GM23338 (cell line): ENCODE results near the gene OR9G1. TPM values are rescaled to one million over a fixed set of nuclear protein-coding genes. Genes with fewer than 3 reads are reported as not detected.

ENCODE experiments used
- ATAC-seq: fragments of 200-7000 bp; cut with Tn5 transposase; 3 replicates; pipeline ENCODE4 v1.9.1; 2020
- DNase-seq: peaks from one replicate; pipeline ENCODE4 v3.0.0-alpha.2; 2015; ENCODE audit warnings: low spot score
- H2AFZ ChIP-seq: fragments of 200-600 bp; sonication (generic); 2 replicates; pipeline ENCODE4 v1.8.0; 2016; ENCODE audit warnings: antibody characterized with exemption, mild to moderate bottlenecking, moderate library complexity
- H3F3A ChIP-seq: fragments of 200-600 bp; sonication (generic); replicated peaks from 2 replicates; pipeline ENCODE4 v1.8.0; 2017; ENCODE audit warnings: antibody characterized with exemption, mixed run types, low read depth
- H3K27ac ChIP-seq: fragments of 200-600 bp; sonication (generic); 2 replicates; pipeline ENCODE4 v1.6.1; 2016; ENCODE audit warnings: low read depth
- H3K27me3 ChIP-seq: fragments of 200-600 bp; sonication (generic); 2 replicates; pipeline ENCODE4 v1.8.0; 2016; ENCODE audit warnings: mild to moderate bottlenecking, mixed run types, moderate library complexity; ENCODE audit not compliant: insufficient read depth
- H3K36me3 ChIP-seq: fragments of 200-600 bp; sonication (generic); 2 replicates; pipeline ENCODE4 v1.8.0; 2016; ENCODE audit warnings: mild to moderate bottlenecking; ENCODE audit not compliant: insufficient read depth
- H3K4me1 ChIP-seq: fragments of 200-600 bp; sonication (generic); 2 replicates; pipeline ENCODE4 v1.8.0; 2016; ENCODE audit warnings: mild to moderate bottlenecking, moderate library complexity; ENCODE audit not compliant: insufficient read depth
- H3K4me2 ChIP-seq: fragments of 200-600 bp; sonication (generic); 2 replicates; pipeline ENCODE4 v1.7.1; 2017; ENCODE audit warnings: mixed run types
- H3K4me3 ChIP-seq: fragments of 200-600 bp; sonication (generic); 2 replicates; pipeline ENCODE4 v1.6.1; 2016; ENCODE audit warnings: mixed run types
- H3K79me2 ChIP-seq: fragments of 200-600 bp; sonication (generic); replicated peaks from 2 replicates; pipeline ENCODE4 v1.8.0; 2017; ENCODE audit warnings: mild to moderate bottlenecking; ENCODE audit not compliant: insufficient read depth
- H3K9me2 ChIP-seq: fragments of 200-600 bp; sonication (generic); 2 replicates; pipeline ENCODE4 v1.8.0; 2017; ENCODE audit not compliant: insufficient read depth
- H4K20me1 ChIP-seq: fragments of 200-600 bp; sonication (generic); replicated peaks from 2 replicates; pipeline ENCODE4 v1.8.0; 2017; ENCODE audit warnings: mild to moderate bottlenecking; ENCODE audit not compliant: insufficient read depth
- H3K27ac Mint-ChIP-seq: 2 replicates; pipeline ENCODE4 v1.8.0; 2020; ENCODE audit warnings: inconsistent platforms, mild to moderate bottlenecking, moderate library complexity, mixed read lengths
- H3K27me3 Mint-ChIP-seq: 3 replicates; pipeline ENCODE4 v1.8.0; 2022; ENCODE audit warnings: low read depth, mild to moderate bottlenecking, moderate library complexity, mixed read lengths, inconsistent platforms; ENCODE audit not compliant: insufficient read depth, poor library complexity
- H3K36me3 Mint-ChIP-seq: 3 replicates; pipeline ENCODE4 v1.8.0; 2021; ENCODE audit warnings: low read depth, mild to moderate bottlenecking, inconsistent platforms, moderate library complexity, mixed read lengths
- H3K4me1 Mint-ChIP-seq: 3 replicates; pipeline ENCODE4 v1.8.0; 2020; ENCODE audit warnings: mild to moderate bottlenecking, inconsistent platforms, mixed read lengths
- H3K4me3 Mint-ChIP-seq: 3 replicates; pipeline ENCODE4 v1.8.0; 2021; ENCODE audit warnings: moderate library complexity, mild to moderate bottlenecking, inconsistent platforms, mixed read lengths
- H3K9me3 Mint-ChIP-seq: 3 replicates; pipeline ENCODE4 v1.8.0; 2020; ENCODE audit warnings: moderate library complexity, mild to moderate bottlenecking, inconsistent platforms, mixed read lengths
- EZH2 ChIP-seq: fragments of 200-600 bp; sonication (generic); IDR thresholded peaks from one replicate; pipeline ENCODE4 v1.8.0; 2017; ENCODE audit warnings: antibody characterized with exemption, mild to moderate bottlenecking, low read depth; ENCODE audit not compliant: unreplicated experiment
- JUNB ChIP-seq: IDR thresholded peaks from one replicate; pipeline ENCODE4 v1.6.1; 2016; ENCODE audit warnings: antibody characterized with exemption; ENCODE audit not compliant: unreplicated experiment
- STAT1 ChIP-seq: IDR thresholded peaks from one replicate; pipeline ENCODE4 v1.6.1; 2016; ENCODE audit warnings: antibody characterized with exemption; ENCODE audit not compliant: unreplicated experiment
- ZNF114 ChIP-seq: fragments of 250-450 bp; sonication (Bioruptor Pico); IDR thresholded peaks from 2 replicates; pipeline ENCODE4 v1.5.0; 2020; ENCODE audit warnings: mild to moderate bottlenecking, moderate library complexity
- ZNF331 ChIP-seq: fragments of 250-450 bp; sonication (Bioruptor Pico); IDR thresholded peaks from 2 replicates; pipeline ENCODE4 v1.5.0; 2020; ENCODE audit warnings: low read depth, mild to moderate bottlenecking, moderate library complexity
- polyA plus RNA-seq: library from polyadenylated mRNA; unstranded; fragments of >200 nt; fragmentation: Nextera tagmentation; extraction: Ambion mirVana; gene quantifications from 2 replicates; pipeline ENCODE4 v1.2.1, GENCODE V29; 2016
- total RNA-seq: library from RNA; depleted of rRNA; stranded (reverse); fragments of >200 nt; shearing (Covaris generic); gene quantifications from 2 replicates; pipeline ENCODE4 v1.2.3, GENCODE V29; 2014
- TF ChIP-seq, protein P1 (sequence below): IDR thresholded peaks from one replicate; pipeline ENCODE4 v1.6.1; 2018; ENCODE audit warnings: antibody characterized with exemption; ENCODE audit not compliant: unreplicated experiment
- TF ChIP-seq, protein P2 (sequence below): IDR thresholded peaks from 2 replicates; pipeline ENCODE4 v1.6.1; 2016; ENCODE audit warnings: antibody characterized with exemption
- TF ChIP-seq, protein P3 (sequence below), 2 experiments: fragments of 200-600 bp in 1 of 2; sonication (generic) in 1 of 2; conservative IDR thresholded peaks; 2 replicates each; pipeline versions ENCODE4 v1.5.1 to v1.6.1; 2016 to 2017; ENCODE audit warnings: antibody characterized with exemption in 2 of 2, low read depth in 2 of 2, mild to moderate bottlenecking in 2 of 2, moderate library complexity in 1 of 2

Gene OR9G1
- total and polyA plus RNA-seq, 2 experiments from 2014 or later = not detected

DNA sequence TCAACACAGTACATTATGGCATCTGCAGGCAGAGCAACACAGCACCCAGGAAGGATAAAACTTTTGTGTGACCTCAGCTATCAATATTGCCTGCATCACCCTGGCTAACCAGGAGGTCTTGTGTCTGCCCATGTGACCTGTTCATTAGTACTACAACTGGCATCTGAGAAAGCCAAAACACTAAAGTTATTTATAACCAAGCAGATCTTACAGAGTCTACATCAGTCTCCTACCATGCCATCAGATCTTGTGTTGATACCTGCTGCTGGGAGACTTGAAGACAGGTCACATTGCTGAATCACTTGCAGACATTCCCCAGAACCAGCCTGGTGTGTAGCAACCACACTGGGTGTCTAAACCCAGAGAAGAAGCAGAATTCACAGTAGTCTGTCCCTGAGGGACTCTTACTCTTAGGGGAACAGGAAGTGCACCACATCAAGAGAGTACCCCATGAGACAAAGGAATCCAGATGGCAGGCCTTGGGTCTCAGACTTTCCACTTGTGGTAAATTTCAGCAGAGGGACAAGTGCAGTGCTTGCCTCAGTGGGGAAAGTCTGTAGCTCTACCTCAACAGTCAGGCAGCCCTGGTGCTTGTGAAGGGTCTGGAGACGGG lies 7.0 kb downstream of the OR9G1 start:
- Histone ChIP-seq H3F3A (no peaks in the 10 kb centered on the region), H4K20me1 (no peaks in the 10 kb centered on the region), H3K27ac (no peak overlapping the region), H3K4me3 (no peak overlapping the region), H3K36me3 (no peaks in the 10 kb centered on the region), H3K79me2 (no peaks in the 10 kb centered on the region), H3K9me2 (peaks cover 8% of the 10 kb centered on the region; the same call in 1 of the 2 replicates), H3K4me2 (no peak overlapping the region), H3K27me3 (no peaks in the 10 kb centered on the region), H2AFZ (no peak overlapping the region), H3K4me1 (no peaks in the 10 kb centered on the region)
- TF ChIP-seq, protein P1, sequence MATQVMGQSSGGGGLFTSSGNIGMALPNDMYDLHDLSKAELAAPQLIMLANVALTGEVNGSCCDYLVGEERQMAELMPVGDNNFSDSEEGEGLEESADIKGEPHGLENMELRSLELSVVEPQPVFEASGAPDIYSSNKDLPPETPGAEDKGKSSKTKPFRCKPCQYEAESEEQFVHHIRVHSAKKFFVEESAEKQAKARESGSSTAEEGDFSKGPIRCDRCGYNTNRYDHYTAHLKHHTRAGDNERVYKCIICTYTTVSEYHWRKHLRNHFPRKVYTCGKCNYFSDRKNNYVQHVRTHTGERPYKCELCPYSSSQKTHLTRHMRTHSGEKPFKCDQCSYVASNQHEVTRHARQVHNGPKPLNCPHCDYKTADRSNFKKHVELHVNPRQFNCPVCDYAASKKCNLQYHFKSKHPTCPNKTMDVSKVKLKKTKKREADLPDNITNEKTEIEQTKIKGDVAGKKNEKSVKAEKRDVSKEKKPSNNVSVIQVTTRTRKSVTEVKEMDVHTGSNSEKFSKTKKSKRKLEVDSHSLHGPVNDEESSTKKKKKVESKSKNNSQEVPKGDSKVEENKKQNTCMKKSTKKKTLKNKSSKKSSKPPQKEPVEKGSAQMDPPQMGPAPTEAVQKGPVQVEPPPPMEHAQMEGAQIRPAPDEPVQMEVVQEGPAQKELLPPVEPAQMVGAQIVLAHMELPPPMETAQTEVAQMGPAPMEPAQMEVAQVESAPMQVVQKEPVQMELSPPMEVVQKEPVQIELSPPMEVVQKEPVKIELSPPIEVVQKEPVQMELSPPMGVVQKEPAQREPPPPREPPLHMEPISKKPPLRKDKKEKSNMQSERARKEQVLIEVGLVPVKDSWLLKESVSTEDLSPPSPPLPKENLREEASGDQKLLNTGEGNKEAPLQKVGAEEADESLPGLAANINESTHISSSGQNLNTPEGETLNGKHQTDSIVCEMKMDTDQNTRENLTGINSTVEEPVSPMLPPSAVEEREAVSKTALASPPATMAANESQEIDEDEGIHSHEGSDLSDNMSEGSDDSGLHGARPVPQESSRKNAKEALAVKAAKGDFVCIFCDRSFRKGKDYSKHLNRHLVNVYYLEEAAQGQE = no peak
- no peak for TF ChIP-seq STAT1
- TF ChIP-seq, protein P2, sequence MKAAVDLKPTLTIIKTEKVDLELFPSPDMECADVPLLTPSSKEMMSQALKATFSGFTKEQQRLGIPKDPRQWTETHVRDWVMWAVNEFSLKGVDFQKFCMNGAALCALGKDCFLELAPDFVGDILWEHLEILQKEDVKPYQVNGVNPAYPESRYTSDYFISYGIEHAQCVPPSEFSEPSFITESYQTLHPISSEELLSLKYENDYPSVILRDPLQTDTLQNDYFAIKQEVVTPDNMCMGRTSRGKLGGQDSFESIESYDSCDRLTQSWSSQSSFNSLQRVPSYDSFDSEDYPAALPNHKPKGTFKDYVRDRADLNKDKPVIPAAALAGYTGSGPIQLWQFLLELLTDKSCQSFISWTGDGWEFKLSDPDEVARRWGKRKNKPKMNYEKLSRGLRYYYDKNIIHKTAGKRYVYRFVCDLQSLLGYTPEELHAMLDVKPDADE = no peak
- ATAC-seq (no peak), DNase-seq (no peak)
- Mint-ChIP-seq H3K36me3 (peaks cover 4% of the 10 kb centered on the region; the same call in 1 of the 3 replicates), H3K27me3 (peaks cover 5% of the 10 kb centered on the region), H3K4me1 (peaks cover 8% of the 10 kb centered on the region), H3K9me3 (peaks cover 24% of the 10 kb centered on the region), H3K4me3 (no peak overlapping the region), H3K27ac (no peak overlapping the region)

DNA sequence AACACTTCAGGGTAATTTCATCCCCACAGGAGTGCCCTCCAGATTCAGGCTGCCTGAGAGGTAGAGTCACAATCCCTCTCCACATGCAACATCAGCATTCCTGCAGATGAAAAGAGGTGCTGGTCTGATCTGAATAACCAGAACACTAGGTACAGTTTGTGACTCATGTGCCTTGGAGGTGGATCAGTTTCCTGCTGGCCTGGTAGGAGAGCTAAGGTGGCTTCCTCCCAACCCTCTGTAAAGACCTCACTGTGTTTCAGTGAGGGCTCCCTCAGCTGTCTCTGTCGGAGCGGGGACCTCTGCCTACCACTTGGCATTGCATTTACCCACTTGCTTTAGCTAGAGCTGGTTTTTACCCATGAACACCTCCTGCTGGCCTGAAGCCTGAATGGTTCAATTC lies 7.6 kb downstream of the OR9G1 start:
- Histone ChIP-seq H3F3A (no peaks in the 10 kb centered on the region), H3K79me2 (no peaks in the 10 kb centered on the region), H4K20me1 (no peaks in the 10 kb centered on the region), H3K9me2 (0 out of 2 replicates have a peak, but pooled peaks cover 4% of the 10 kb centered on the region), H3K27ac (no peak overlapping the region), H3K4me3 (no peak overlapping the region), H3K27me3 (no peaks in the 10 kb centered on the region), H3K36me3 (no peaks in the 10 kb centered on the region), H3K4me1 (no peaks in the 10 kb centered on the region), H2AFZ (no peak overlapping the region), H3K4me2 (no peak overlapping the region)
- peaks cover 5% of the 10 kb centered on the region for H3K27me3 Mint-ChIP-seq
- TF ChIP-seq EZH2 (no peak), ZNF114 (no peak), ZNF331 (CRISPR knock-in tag) (no peak), JUNB (no peak)
- TF ChIP-seq, protein P3, sequence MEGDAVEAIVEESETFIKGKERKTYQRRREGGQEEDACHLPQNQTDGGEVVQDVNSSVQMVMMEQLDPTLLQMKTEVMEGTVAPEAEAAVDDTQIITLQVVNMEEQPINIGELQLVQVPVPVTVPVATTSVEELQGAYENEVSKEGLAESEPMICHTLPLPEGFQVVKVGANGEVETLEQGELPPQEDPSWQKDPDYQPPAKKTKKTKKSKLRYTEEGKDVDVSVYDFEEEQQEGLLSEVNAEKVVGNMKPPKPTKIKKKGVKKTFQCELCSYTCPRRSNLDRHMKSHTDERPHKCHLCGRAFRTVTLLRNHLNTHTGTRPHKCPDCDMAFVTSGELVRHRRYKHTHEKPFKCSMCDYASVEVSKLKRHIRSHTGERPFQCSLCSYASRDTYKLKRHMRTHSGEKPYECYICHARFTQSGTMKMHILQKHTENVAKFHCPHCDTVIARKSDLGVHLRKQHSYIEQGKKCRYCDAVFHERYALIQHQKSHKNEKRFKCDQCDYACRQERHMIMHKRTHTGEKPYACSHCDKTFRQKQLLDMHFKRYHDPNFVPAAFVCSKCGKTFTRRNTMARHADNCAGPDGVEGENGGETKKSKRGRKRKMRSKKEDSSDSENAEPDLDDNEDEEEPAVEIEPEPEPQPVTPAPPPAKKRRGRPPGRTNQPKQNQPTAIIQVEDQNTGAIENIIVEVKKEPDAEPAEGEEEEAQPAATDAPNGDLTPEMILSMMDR (conservative IDR thresholded peaks at IDR 0.05; ENCODE audit: low read depth in 2 of 2) = no peak
- TF ChIP-seq, protein P1 = no peak
- H3K9me3 Mint-ChIP-seq = peaks cover 28% of the 10 kb centered on the region
- H3K4me1 Mint-ChIP-seq = peaks cover 6% of the 10 kb centered on the region; the same call in 2 of the 3 replicates
- no peak overlapping the region for H3K27ac Mint-ChIP-seq
- DNase-seq (no peak), ATAC-seq (no peak)
- peaks cover 4% of the 10 kb centered on the region; the same call in 1 of the 3 replicates for H3K36me3 Mint-ChIP-seq
- no peak overlapping the region for H3K4me3 Mint-ChIP-seq
